GM21423 (cell line): Measurements from ENCODE around the gene NOC2L.

ENCODE experiments used
- ATAC-seq: cut with Tn5 transposase; IDR thresholded peaks from one replicate; pipeline ENCODE4 v1.9.1; 2021; ENCODE audit warnings: mild to moderate bottlenecking, moderate library complexity; ENCODE audit not compliant: unreplicated experiment

NOC2L gene

GRCh38 chr1:975896-976683 lies 17.0 kb upstream of the NOC2L start:
- no peak for ATAC-seq

GRCh38 chr1:975365-975764 lies 16.3 kb upstream of the NOC2L start:
- no peak for ATAC-seq

GRCh38 chr1:974687-975328 lies 15.8 kb upstream of the NOC2L start:
- ATAC-seq: no peak

GRCh38 chr1:974293-974640 lies 15.2 kb upstream of the NOC2L start:
- ATAC-seq: no peak

- ATAC-seq: no peak
Observed at GRCh38 chr1:973459-974292, 14.6 kb upstream of the NOC2L start.

GRCh38 chr1:972726-973458 lies 13.8 kb upstream of the NOC2L start:
- no peak for ATAC-seq

- ATAC-seq: no peak
Observed at GRCh38 chr1:971751-972506, 12.9 kb upstream of the NOC2L start.

GRCh38 chr1:970973-971730 lies 12.1 kb upstream of the NOC2L start:
- ATAC-seq: no peak

GRCh38 chr1:970242-970972 lies 11.4 kb upstream of the NOC2L start:
- ATAC-seq: no peak

GRCh38 chr1:969260-969855 lies 10.3 kb upstream of the NOC2L start:
- no peak for ATAC-seq

GRCh38 chr1:967466-968343 lies 8.6 kb upstream of the NOC2L start:
- no peak for ATAC-seq

GRCh38 chr1:966704-967300 lies 7.7 kb upstream of the NOC2L start:
- peak; percentile 66 for ATAC-seq

- ATAC-seq: peak; percentile 32
Observed at GRCh38 chr1:966135-966703, 7.2 kb upstream of the NOC2L start, which contains the start of gene PLEKHN1. TSS of gene PLEKHN1 (plus strand) at chr1:966482. CDS start at chr1:966532, 50 bp downstream.

- ATAC-seq: no peak
Observed at GRCh38 chr1:965526-966134, 6.6 kb upstream of the NOC2L start.

- no peak for ATAC-seq
Observed at GRCh38 chr1:964691-965525, 5.9 kb upstream of the NOC2L start.
